Natural killer cell (primary cell): ENCODE results near the gene EZR. TPM values are rescaled to one million over a fixed set of nuclear protein-coding genes. Genes with fewer than 3 reads are reported as not detected.

ENCODE experiments used
- ATAC-seq, 3 donors: fragments of 150-1000 bp in 2 of 3; fragments of 200-7000 bp in 1 of 3; cut with Tn5 transposase; 1 replicate in 1 of 3; 2 replicates in 2 of 3; pipeline ENCODE4 v1.10.0; 2021; ENCODE audit warnings: mild to moderate bottlenecking in 2 of 3, moderate library complexity in 2 of 3
- DNase-seq, 2 donors: peaks; one replicate each; pipeline versions ENCODE4 v3.0.0 to v3.0.0-alpha.2; 2013 to 2021; ENCODE audit warnings: mixed read lengths in 1 of 2
- H3K27ac ChIP-seq: one replicate; pipeline ENCODE4 v1.5.1; 2013; ENCODE audit warnings: mild to moderate bottlenecking, low read length
- H3K27me3 ChIP-seq: one replicate; pipeline ENCODE4 v1.6.1; 2013; ENCODE audit warnings: low read length; ENCODE audit not compliant: control insufficient read depth, insufficient read depth
- H3K36me3 ChIP-seq: one replicate; pipeline ENCODE4 v1.6.1; 2013; ENCODE audit warnings: low read length; ENCODE audit not compliant: control insufficient read depth, insufficient read depth
- H3K4me1 ChIP-seq: one replicate; pipeline ENCODE4 v1.6.1; 2013; ENCODE audit warnings: low read length; ENCODE audit not compliant: control insufficient read depth, insufficient read depth
- H3K4me3 ChIP-seq: one replicate; pipeline ENCODE4 v1.5.1; 2013; ENCODE audit warnings: low read length
- H3K9me3 ChIP-seq: one replicate; pipeline ENCODE4 v1.6.1; 2013; ENCODE audit warnings: low read length; ENCODE audit not compliant: control insufficient read depth, insufficient read depth
- H3K27ac Mint-ChIP-seq, 2 donors: one replicate each; pipeline ENCODE4 v1.8.0; 2022; ENCODE audit warnings: mild to moderate bottlenecking in 2 of 2, mixed read lengths in 2 of 2, moderate library complexity in 1 of 2
- H3K27me3 Mint-ChIP-seq, 2 donors: one replicate each; pipeline ENCODE4 v1.8.0; 2022; ENCODE audit warnings: low read depth in 2 of 2, mixed read lengths in 2 of 2
- H3K36me3 Mint-ChIP-seq: one replicate; pipeline ENCODE4 v1.8.0; 2022; ENCODE audit warnings: mixed read lengths
- H3K4me1 Mint-ChIP-seq, 2 donors: one replicate each; pipeline ENCODE4 v1.8.0; 2022; ENCODE audit warnings: mixed read lengths in 2 of 2
- H3K4me3 Mint-ChIP-seq: one replicate; pipeline ENCODE4 v1.8.0; 2022; ENCODE audit warnings: mild to moderate bottlenecking, moderate library complexity, mixed read lengths
- H3K9me3 Mint-ChIP-seq, 2 donors: one replicate each; pipeline ENCODE4 v1.8.0; 2022; ENCODE audit warnings: mixed read lengths in 2 of 2
- CTCF ChIP-seq: fragments of 200-600 bp; IDR thresholded peaks from one replicate; pipeline ENCODE4 v1.8.0; 2022; ENCODE audit warnings: antibody characterized with exemption
- WGBS: methylation state at CpG from one replicate; pipeline ENCODE4 v1.1.7; 2013; ENCODE audit warnings: missing lambda C conversion rate; ENCODE audit not compliant: insufficient coverage; 5-methylcytosine and 5-hydroxymethylcytosine counted together
- intact Hi-C: fragments of 100-400 bp; cut with micrococcal nuclease; formaldehyde crosslinking; loops from one replicate; pipeline ENCODE4 v1.14.2; 2022
- total RNA-seq, 4 donors: library from RNA; stranded (reverse); fragments of 120-200 nt in 1 of 4; gene quantifications; one replicate each; pipeline versions ENCODE4 v1.2.3 to v1.2.4, GENCODE V29; 2013 to 2022

Gene EZR
- total RNA-seq, 3 donors from 2014 or later (not counting 1 experiment from before 2014, with no cell fraction given) = 119 to 157 (median 133) TPM

- H3K4me1 Mint-ChIP-seq = peaks cover 5 to 6% of the 10 kb centered on the region in 2 donors
- WGBS = 92% methylated on average over 9 of the region's 9 CpGs
- Histone ChIP-seq H3K36me3 (peaks cover 48% of the 10 kb centered on the region), H3K4me1 (no peaks in the 10 kb centered on the region), H3K9me3 (no peaks in the 10 kb centered on the region), H3K27me3 (no peaks in the 10 kb centered on the region), H3K4me3 (no peak overlapping the region), H3K27ac (no peak overlapping the region)
- DNase-seq = no peak
- no peak for TF ChIP-seq CTCF
- no peaks in the 10 kb centered on the region for H3K9me3 Mint-ChIP-seq
- intact Hi-C loops = no loop called here
- H3K36me3 Mint-ChIP-seq = peaks cover 11% of the 10 kb centered on the region
- no peak for ATAC-seq
- H3K4me3 Mint-ChIP-seq = no peak overlapping the region
- no peaks in the 10 kb centered on the region for H3K27me3 Mint-ChIP-seq
- peak overlapping the region in 1 of 2 donors; percentile 58 for H3K27ac Mint-ChIP-seq
These were observed 61.4 kb downstream of the EZR start for GRCh38 chr6:158757753-158758090.

DNA sequence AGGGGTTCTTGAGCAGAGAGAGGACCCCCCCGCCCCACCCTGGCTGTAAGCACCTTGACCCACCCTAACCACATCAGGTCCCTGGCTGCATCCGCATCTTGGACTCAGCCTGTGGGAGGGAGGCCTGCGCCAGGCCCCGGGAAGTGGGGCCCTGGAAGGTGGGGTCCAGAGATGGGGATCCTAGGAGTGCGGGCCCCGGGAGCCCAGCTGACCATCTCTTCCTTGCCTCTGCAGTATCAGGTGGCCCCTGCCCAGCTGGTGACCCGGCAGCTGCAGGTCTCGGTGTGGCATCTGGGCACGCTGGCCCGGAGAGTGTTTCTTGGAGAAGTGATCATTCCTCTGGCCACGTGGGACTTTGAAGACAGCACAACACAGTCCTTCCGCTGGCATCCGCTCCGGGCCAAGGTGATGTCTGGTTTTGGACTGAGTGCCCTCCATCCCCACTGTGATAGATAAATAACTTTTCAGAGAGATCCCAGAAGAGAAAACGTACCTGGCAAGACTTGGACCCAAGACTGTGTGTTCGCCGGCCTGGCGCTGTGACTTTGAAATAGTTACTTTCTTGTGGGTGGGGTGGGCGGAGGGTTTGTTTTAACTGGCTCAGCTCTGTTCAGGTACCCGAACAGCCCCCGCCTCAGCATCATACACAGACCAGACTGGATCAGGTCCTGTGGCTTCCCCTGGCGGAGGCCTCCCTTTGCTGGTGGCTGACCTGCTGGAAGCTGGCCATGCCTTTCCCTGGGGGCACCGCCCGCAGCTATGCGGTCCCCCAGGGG is 62.0 kb downstream of the EZR start:
- no peak overlapping the region for H3K4me3 Mint-ChIP-seq
- ATAC-seq = no peak
- Histone ChIP-seq H3K27ac (no peak overlapping the region), H3K27me3 (no peaks in the 10 kb centered on the region), H3K4me1 (no peaks in the 10 kb centered on the region), H3K36me3 (peaks cover 49% of the 10 kb centered on the region), H3K4me3 (no peak overlapping the region), H3K9me3 (no peaks in the 10 kb centered on the region)
- peak overlapping the region in 1 of 2 donors; percentile 58 for H3K27ac Mint-ChIP-seq
- H3K36me3 Mint-ChIP-seq = peaks cover 5% of the 10 kb centered on the region
- no peaks in the 10 kb centered on the region for H3K27me3 Mint-ChIP-seq
- peaks cover 5 to 6% of the 10 kb centered on the region in 2 donors for H3K4me1 Mint-ChIP-seq
- WGBS = 96% methylated on average over 24 of the region's 25 CpGs
- no peaks in the 10 kb centered on the region for H3K9me3 Mint-ChIP-seq
- intact Hi-C loops = no loop called here
- no peak for DNase-seq
- no peak for TF ChIP-seq CTCF

GRCh38 chr6:158756126-158756525 is 63.0 kb downstream of the EZR start:
- no peak for ATAC-seq
- H3K36me3 Mint-ChIP-seq = no peaks in the 10 kb centered on the region
- WGBS = 97% methylated on average over 7 of the region's 9 CpGs

More at GRCh38 chr6:158756126-158756525, 63.0 kb downstream of the EZR start:
- no peak for DNase-seq
- H3K9me3 Mint-ChIP-seq = no peaks in the 10 kb centered on the region
- no peak overlapping the region for H3K27ac Mint-ChIP-seq
- no peak overlapping the region for H3K4me3 Mint-ChIP-seq
- peaks cover 0 to 6% of the 10 kb centered on the region in 2 donors for H3K4me1 Mint-ChIP-seq
- H3K4me1 ChIP-seq = no peaks in the 10 kb centered on the region
- peaks cover 50% of the 10 kb centered on the region for H3K36me3 ChIP-seq
- intact Hi-C loops = no loop called here
- no peaks in the 10 kb centered on the region for H3K27me3 ChIP-seq
- no peak overlapping the region for H3K27ac ChIP-seq
- H3K9me3 ChIP-seq = no peaks in the 10 kb centered on the region
- H3K4me3 ChIP-seq = no peak overlapping the region
- no peak for TF ChIP-seq CTCF
- H3K27me3 Mint-ChIP-seq = no peaks in the 10 kb centered on the region
